ENCODE measurements around the gene ANGPTL2.

DNA sequence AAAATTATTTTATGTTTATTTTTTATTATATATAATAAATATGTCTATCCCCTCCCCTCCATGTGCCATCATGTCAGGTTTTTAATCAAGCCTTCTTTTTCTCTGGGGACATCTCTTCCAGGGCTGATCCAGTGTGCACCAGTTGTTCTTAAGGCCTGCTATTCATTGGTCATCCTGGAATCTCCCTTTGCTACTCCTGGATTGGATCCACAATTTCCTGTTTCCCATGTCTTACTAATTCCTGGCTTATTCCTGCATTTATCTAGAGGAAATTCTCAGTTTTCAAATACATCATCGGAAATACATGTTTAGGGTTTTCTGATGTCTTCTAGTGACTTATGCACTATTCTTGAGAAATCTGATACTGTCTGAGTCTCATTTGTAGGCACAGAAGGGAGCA lies 56.8 kb downstream of the ANGPTL2 start:
- TF ChIP-seq KDM4B (IDR thresholded peaks at IDR 0.05; ENCODE audit: borderline replicate concordance in 2 of 2, low read depth in 1 of 2) (no peak), MXI1 (IDR thresholded peaks at IDR 0.05; ENCODE audit: low read depth, low read length) (no peak), HIVEP1 (CRISPR knock-in tag; IDR thresholded peaks at IDR 0.05) (no peak), SREBF2 (CRISPR knock-in tag; IDR thresholded peaks at IDR 0.05) (no peak), NFIC (IDR thresholded peaks at IDR 0.05) (no peak)
- TF ChIP-seq, protein P1, sequence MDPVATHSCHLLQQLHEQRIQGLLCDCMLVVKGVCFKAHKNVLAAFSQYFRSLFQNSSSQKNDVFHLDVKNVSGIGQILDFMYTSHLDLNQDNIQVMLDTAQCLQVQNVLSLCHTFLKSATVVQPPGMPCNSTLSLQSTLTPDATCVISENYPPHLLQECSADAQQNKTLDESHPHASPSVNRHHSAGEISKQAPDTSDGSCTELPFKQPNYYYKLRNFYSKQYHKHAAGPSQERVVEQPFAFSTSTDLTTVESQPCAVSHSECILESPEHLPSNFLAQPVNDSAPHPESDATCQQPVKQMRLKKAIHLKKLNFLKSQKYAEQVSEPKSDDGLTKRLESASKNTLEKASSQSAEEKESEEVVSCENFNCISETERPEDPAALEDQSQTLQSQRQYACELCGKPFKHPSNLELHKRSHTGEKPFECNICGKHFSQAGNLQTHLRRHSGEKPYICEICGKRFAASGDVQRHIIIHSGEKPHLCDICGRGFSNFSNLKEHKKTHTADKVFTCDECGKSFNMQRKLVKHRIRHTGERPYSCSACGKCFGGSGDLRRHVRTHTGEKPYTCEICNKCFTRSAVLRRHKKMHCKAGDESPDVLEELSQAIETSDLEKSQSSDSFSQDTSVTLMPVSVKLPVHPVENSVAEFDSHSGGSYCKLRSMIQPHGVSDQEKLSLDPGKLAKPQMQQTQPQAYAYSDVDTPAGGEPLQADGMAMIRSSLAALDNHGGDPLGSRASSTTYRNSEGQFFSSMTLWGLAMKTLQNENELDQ (CRISPR knock-in tag; IDR thresholded peaks at IDR 0.05; ENCODE audit: borderline replicate concordance), result no peak

Measured in K562 (cell line).